HG03439 (cell line): ENCODE results near the gene ADAMTSL5.
A peak's percentile ranks its signal among the peaks of the same experiment; 100 is the strongest.

Source experiments
- ATAC-seq: cut with Tn5 transposase; IDR thresholded peaks from one replicate; pipeline ENCODE4 v1.9.1; 2021; ENCODE audit warnings: mild to moderate bottlenecking, moderate library complexity; ENCODE audit not compliant: unreplicated experiment

Gene ADAMTSL5

GRCh38 chr19:1497578-1498235 lies 15.1 kb downstream of the ADAMTSL5 start:
- ATAC-seq, result no peak

- ATAC-seq, result no peak
Observed at GRCh38 chr19:1496714-1497577, 15.9 kb downstream of the ADAMTSL5 start.

- ATAC-seq, result no peak
Observed at GRCh38 chr19:1495799-1496713, 16.8 kb downstream of the ADAMTSL5 start.

- no peak for ATAC-seq
Observed at GRCh38 chr19:1495051-1495798, 17.6 kb downstream of the ADAMTSL5 start.

- ATAC-seq, result no peak
Observed at GRCh38 chr19:1494115-1494815, 18.6 kb downstream of the ADAMTSL5 start.

- ATAC-seq, result no peak
Observed at GRCh38 chr19:1492474-1493006, 20.3 kb downstream of the ADAMTSL5 start.

GRCh38 chr19:1491849-1492170 lies 21.0 kb downstream of the ADAMTSL5 start:
- ATAC-seq, result no peak

GRCh38 chr19:1491114-1491848 lies 21.5 kb downstream of the ADAMTSL5 start, which contains the start of gene REEP6:
Gene REEP6 (plus strand): TSS chr19:1491181. CDS start chr19:1491270, 89 bp downstream.
- no peak for ATAC-seq

- ATAC-seq, result peak; percentile 74
Observed at GRCh38 chr19:1490311-1491113, 22.3 kb downstream of the ADAMTSL5 start, which contains the start of gene PCSK4. Gene PCSK4 (minus strand): TSS chr19:1490350. CDS start chr19:1490346, 4 bp downstream.

GRCh38 chr19:1489463-1490310 lies 23.1 kb downstream of the ADAMTSL5 start:
- ATAC-seq, result no peak

- no peak for ATAC-seq
Observed at GRCh38 chr19:1488282-1488601, 24.6 kb downstream of the ADAMTSL5 start.

- no peak for ATAC-seq
Observed at GRCh38 chr19:1487576-1488281, 25.1 kb downstream of the ADAMTSL5 start.

- ATAC-seq, result no peak
Observed at GRCh38 chr19:1486720-1487575, 25.9 kb downstream of the ADAMTSL5 start.

- no peak for ATAC-seq
Observed at GRCh38 chr19:1483979-1484428, 28.8 kb downstream of the ADAMTSL5 start.

- no peak for ATAC-seq
Observed at GRCh38 chr19:1483131-1483978, 29.5 kb downstream of the ADAMTSL5 start.
